GM12874 (cell line): ENCODE measurements around the gene R3HDM2.

Source experiments
- TF ChIP-seq, protein P1 (sequence below): IDR thresholded peaks from 2 replicates; pipeline ENCODE4 v1.5.1; 2011; ENCODE audit warnings: low read depth, mild to moderate bottlenecking, control low read depth, low read length, moderate library complexity; ENCODE audit not compliant: insufficient read depth

R3HDM2 gene

DNA sequence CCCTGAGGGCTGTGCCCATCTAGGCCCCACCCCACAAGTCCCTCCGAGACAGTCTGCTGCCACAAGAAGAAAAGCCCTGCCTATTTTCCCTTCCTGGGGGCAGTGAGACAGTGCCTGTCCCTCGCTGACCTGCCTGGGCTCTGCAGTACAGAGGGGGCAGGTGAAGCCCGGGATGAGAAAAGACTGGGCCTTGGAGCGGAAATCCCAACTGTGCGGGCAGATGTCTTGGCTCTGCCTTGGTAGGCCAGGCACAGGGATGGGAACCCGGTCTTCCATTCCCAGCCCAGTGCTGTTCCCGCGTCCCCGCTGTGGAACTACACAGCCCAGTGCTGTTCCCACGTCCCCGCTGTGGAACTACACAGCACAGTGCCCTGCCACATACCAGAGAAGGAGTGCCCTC lies 227.1 kb downstream of the R3HDM2 start:
- TF ChIP-seq, protein P1, sequence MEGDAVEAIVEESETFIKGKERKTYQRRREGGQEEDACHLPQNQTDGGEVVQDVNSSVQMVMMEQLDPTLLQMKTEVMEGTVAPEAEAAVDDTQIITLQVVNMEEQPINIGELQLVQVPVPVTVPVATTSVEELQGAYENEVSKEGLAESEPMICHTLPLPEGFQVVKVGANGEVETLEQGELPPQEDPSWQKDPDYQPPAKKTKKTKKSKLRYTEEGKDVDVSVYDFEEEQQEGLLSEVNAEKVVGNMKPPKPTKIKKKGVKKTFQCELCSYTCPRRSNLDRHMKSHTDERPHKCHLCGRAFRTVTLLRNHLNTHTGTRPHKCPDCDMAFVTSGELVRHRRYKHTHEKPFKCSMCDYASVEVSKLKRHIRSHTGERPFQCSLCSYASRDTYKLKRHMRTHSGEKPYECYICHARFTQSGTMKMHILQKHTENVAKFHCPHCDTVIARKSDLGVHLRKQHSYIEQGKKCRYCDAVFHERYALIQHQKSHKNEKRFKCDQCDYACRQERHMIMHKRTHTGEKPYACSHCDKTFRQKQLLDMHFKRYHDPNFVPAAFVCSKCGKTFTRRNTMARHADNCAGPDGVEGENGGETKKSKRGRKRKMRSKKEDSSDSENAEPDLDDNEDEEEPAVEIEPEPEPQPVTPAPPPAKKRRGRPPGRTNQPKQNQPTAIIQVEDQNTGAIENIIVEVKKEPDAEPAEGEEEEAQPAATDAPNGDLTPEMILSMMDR: no peak
